IPS-20b (cell line): ENCODE measurements around the gene TAX1BP1.

ENCODE experiments used
- H3K27ac ChIP-seq: one replicate; pipeline ENCODE4 v1.5.1; 2013; ENCODE audit warnings: low read length
- H3K27me3 ChIP-seq: 2 replicates; pipeline ENCODE4 v1.6.1; 2013; ENCODE audit warnings: mild to moderate bottlenecking, low read length, inconsistent platforms; ENCODE audit not compliant: insufficient read depth
- H3K36me3 ChIP-seq: 2 replicates; pipeline ENCODE4 v1.6.1; 2013; ENCODE audit warnings: low read depth, mild to moderate bottlenecking, inconsistent platforms, low read length, moderate library complexity; ENCODE audit not compliant: insufficient read depth
- H3K4me1 ChIP-seq: 2 replicates; pipeline ENCODE4 v1.6.1; 2013; ENCODE audit warnings: mild to moderate bottlenecking, control low read depth, inconsistent platforms, low read length, moderate library complexity; ENCODE audit not compliant: insufficient read depth
- H3K4me3 ChIP-seq: 2 replicates; pipeline ENCODE4 v1.5.1; 2013; ENCODE audit warnings: mild to moderate bottlenecking, low read length, inconsistent platforms
- H3K9ac ChIP-seq: 2 replicates; pipeline ENCODE4 v1.6.1; 2013; ENCODE audit warnings: low read depth, mild to moderate bottlenecking, inconsistent platforms, low read length, moderate library complexity
- H3K9me3 ChIP-seq: 2 replicates; pipeline ENCODE4 v1.6.1; 2013; ENCODE audit warnings: mild to moderate bottlenecking, low read depth, low read length, inconsistent platforms; ENCODE audit not compliant: insufficient read depth

TAX1BP1 gene

GRCh38 chr7:27739909-27740448 lies at the start of gene TAX1BP1:
TSS of gene TAX1BP1 (plus strand) at chr7:27740162. CDS start at chr7:27748525, 8,363 bp downstream.
- peak within 1 kb of the TSS; percentile 86 for H3K27ac ChIP-seq
- peaks cover 8% of the 10 kb centered on the region; the same call in 1 of the 2 replicates for H3K4me1 ChIP-seq

DNA sequence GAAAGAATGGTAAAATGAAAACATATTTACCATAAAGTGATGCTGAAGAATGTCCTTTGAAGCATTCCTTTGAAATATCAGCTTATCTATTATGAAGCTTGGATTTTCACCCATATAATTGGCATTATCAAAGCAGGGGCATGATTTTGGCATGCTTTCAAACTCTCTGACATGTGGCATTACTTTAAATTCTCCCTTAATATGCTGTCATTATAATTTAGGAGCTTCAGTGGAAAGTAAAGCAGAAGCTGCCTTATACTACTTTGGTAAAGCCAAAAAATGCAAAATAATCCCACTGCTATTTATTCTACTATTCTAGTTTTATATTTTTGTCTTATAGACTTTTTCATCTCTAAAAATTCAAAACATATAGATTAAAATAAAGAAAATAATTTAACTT lies 49.3 kb upstream of the TAX1BP1 start:
- no peak overlapping the region for H3K27ac ChIP-seq
- H3K9me3 ChIP-seq: no peaks in the 10 kb centered on the region
- H3K4me3 ChIP-seq: no peak overlapping the region
- H3K9ac ChIP-seq: no peak overlapping the region
- peaks cover 3% of the 10 kb centered on the region; the same call in 1 of the 2 replicates for H3K4me1 ChIP-seq
- no peaks in the 10 kb centered on the region for H3K36me3 ChIP-seq
- H3K27me3 ChIP-seq: no peaks in the 10 kb centered on the region

More at GRCh38 chr7:27739909-27740448, at the start of gene TAX1BP1:
- no peaks in the 10 kb centered on the region for H3K9me3 ChIP-seq
- H3K27me3 ChIP-seq: no peaks in the 10 kb centered on the region
- no peaks in the 10 kb centered on the region for H3K36me3 ChIP-seq
- peak within 1 kb of the TSS; percentile 90 for H3K4me3 ChIP-seq
- peak within 1 kb of the TSS; percentile 95 for H3K9ac ChIP-seq

GRCh38 chr7:27693794-27694193 lies 46.2 kb upstream of the TAX1BP1 start:
- no peak overlapping the region for H3K27ac ChIP-seq
- H3K9ac ChIP-seq: no peak overlapping the region
- H3K4me3 ChIP-seq: no peak overlapping the region
- H3K27me3 ChIP-seq: no peaks in the 10 kb centered on the region
- H3K36me3 ChIP-seq: no peaks in the 10 kb centered on the region
- no peaks in the 10 kb centered on the region for H3K9me3 ChIP-seq
- peaks cover 3% of the 10 kb centered on the region; the same call in 1 of the 2 replicates for H3K4me1 ChIP-seq

DNA sequence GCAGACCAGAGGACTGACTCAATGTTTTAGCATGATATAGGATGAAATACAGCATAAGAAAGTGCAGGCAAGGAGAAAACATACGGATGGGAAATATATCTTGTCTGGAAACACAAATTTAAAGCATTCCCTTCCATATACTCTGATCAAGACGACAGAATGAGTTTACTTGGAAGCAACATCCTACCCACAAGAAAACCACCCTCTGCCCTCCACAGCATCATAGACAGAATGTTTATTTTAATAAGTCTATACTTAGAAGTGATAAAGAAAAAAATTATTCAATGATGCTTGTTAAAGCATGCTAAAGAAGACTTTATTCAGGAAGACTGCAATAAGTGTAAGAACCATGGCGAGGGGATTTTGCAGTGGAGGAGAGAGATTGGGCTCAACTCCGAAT lies 44.9 kb upstream of the TAX1BP1 start:
- Histone ChIP-seq H3K9me3 (no peaks in the 10 kb centered on the region), H3K36me3 (no peaks in the 10 kb centered on the region), H3K9ac (no peak overlapping the region), H3K27me3 (no peaks in the 10 kb centered on the region), H3K4me1 (no peaks in the 10 kb centered on the region), H3K27ac (no peak overlapping the region), H3K4me3 (no peak overlapping the region)

GRCh38 chr7:27697861-27698430 lies 42.0 kb upstream of the TAX1BP1 start:
- no peaks in the 10 kb centered on the region for H3K36me3 ChIP-seq
- no peak overlapping the region for H3K27ac ChIP-seq

DNA sequence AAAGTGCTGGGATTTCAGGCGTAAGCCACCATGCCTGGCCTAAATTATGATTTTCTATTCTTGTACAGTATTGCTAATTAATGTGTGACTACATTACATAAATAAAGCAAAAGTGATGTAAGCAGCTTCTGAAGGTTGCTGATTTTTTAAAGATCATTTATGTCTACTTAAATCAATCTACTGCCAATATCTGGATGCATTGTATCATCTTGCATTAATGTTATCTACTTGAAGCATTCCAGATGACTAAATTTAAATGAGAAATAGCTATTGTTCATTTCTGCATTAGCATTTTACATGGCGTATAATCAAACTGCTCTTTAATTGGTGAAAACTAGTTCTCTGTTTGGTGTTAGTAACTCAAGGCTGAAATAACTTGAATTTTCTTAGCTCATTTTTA lies 40.2 kb upstream of the TAX1BP1 start:
- no peaks in the 10 kb centered on the region for H3K9me3 ChIP-seq
- H3K27me3 ChIP-seq: no peaks in the 10 kb centered on the region
- H3K36me3 ChIP-seq: no peaks in the 10 kb centered on the region
- no peak overlapping the region for H3K9ac ChIP-seq
- H3K4me1 ChIP-seq: no peaks in the 10 kb centered on the region
- H3K4me3 ChIP-seq: no peak overlapping the region
- no peak overlapping the region for H3K27ac ChIP-seq

More at GRCh38 chr7:27697861-27698430, 42.0 kb upstream of the TAX1BP1 start:
- no peaks in the 10 kb centered on the region for H3K4me1 ChIP-seq
- H3K4me3 ChIP-seq: no peak overlapping the region
- no peaks in the 10 kb centered on the region for H3K27me3 ChIP-seq
- no peaks in the 10 kb centered on the region for H3K9me3 ChIP-seq
- no peak overlapping the region for H3K9ac ChIP-seq

GRCh38 chr7:27700501-27700900 lies 39.5 kb upstream of the TAX1BP1 start:
- H3K9ac ChIP-seq: no peak overlapping the region
- H3K4me1 ChIP-seq: no peaks in the 10 kb centered on the region
- no peak overlapping the region for H3K27ac ChIP-seq
- no peaks in the 10 kb centered on the region for H3K36me3 ChIP-seq
- H3K4me3 ChIP-seq: no peak overlapping the region
- no peaks in the 10 kb centered on the region for H3K27me3 ChIP-seq
- no peaks in the 10 kb centered on the region for H3K9me3 ChIP-seq

GRCh38 chr7:27703181-27703580 lies 36.8 kb upstream of the TAX1BP1 start:
- no peaks in the 10 kb centered on the region for H3K9me3 ChIP-seq
- no peaks in the 10 kb centered on the region for H3K36me3 ChIP-seq

DNA sequence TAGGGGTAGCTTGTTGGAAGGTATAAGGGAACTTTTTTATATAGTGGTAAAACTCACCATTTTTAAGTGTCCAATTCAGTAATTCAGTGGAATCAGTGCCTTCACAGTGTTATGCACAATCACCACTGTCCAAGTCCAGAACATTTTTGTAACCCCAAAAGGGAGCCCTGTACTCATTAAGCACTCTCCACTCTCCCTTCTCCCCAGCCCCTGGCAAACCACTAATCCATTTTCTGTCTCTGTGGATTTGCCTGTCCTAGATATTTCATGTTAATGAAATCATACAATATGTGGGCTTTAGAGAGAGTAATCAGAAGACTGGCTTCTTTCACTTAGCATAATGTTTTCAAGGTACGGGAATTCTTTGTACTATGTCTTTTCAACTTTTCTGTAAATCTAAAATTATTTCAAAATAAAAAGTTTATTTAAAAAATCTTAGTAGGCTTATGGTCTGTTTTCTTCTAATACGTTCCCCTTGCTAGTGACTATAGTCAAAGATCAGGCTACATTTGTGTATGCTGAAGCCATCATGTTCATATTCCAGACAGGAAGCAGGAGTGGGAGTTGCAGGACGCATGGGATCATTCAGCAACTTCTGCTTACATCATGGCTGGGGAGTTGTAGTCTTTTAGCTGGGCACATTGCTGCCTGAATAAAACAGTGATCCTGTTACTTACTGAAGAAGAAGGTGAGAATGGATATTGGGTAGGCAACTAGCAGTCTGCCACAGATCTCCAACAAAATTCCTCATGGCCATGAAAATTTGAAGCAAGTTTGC lies 35.4 kb upstream of the TAX1BP1 start:
- Histone ChIP-seq H3K36me3 (no peaks in the 10 kb centered on the region), H3K27me3 (no peaks in the 10 kb centered on the region), H3K4me1 (no peaks in the 10 kb centered on the region), H3K9me3 (no peaks in the 10 kb centered on the region), H3K27ac (no peak overlapping the region), H3K9ac (no peak overlapping the region), H3K4me3 (no peak overlapping the region)

More at GRCh38 chr7:27703181-27703580, 36.8 kb upstream of the TAX1BP1 start:
- H3K9ac ChIP-seq: no peak overlapping the region
- H3K4me3 ChIP-seq: no peak overlapping the region
- H3K4me1 ChIP-seq: no peaks in the 10 kb centered on the region
- H3K27ac ChIP-seq: no peak overlapping the region
- no peaks in the 10 kb centered on the region for H3K27me3 ChIP-seq

- Histone ChIP-seq H3K4me1 (no peaks in the 10 kb centered on the region), H3K9ac (no peak overlapping the region), H3K27ac (no peak overlapping the region), H3K27me3 (no peaks in the 10 kb centered on the region), H3K9me3 (no peaks in the 10 kb centered on the region), H3K36me3 (no peaks in the 10 kb centered on the region), H3K4me3 (no peak overlapping the region)
Observed at GRCh38 chr7:27705200-27705594, 34.8 kb upstream of the TAX1BP1 start.

DNA sequence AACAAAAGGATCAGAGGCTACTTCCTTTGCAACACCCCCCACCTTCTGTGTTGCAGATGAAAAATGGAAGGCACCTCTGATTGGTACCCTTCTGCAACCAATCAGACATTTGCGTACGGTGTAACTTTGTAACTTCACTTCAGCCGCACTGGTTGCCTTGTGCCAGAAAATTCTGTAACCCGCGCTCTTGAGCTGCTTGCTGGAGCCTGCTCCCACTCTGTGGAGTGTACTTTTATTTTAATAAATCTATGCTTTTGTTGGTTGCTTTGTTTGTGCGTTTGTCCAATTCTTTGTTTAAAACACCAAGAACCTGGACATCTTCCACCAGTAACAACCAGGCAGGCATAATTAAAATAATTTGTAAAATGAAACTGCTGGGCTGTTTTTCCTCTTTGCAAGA lies 31.5 kb upstream of the TAX1BP1 start:
- Histone ChIP-seq H3K9ac (no peak overlapping the region), H3K36me3 (no peaks in the 10 kb centered on the region), H3K4me1 (no peaks in the 10 kb centered on the region), H3K9me3 (no peaks in the 10 kb centered on the region), H3K4me3 (no peak overlapping the region), H3K27me3 (no peaks in the 10 kb centered on the region), H3K27ac (no peak overlapping the region)
